Mesodermal cell (in vitro differentiated cells): ENCODE measurements around the gene SLC41A1.

Experiments
- H3K27ac ChIP-seq: 2 replicates; pipeline ENCODE4 v1.7.0; 2013; ENCODE audit warnings: mild to moderate bottlenecking, low read depth, low read length, moderate library complexity; ENCODE audit not compliant: severe bottlenecking
- H3K36me3 ChIP-seq: 2 replicates; pipeline ENCODE4 v1.7.1; 2013; ENCODE audit warnings: mild to moderate bottlenecking, low read length, moderate library complexity; ENCODE audit not compliant: control insufficient read depth, insufficient read depth
- H3K4me1 ChIP-seq: one replicate; pipeline ENCODE4 v1.7.1; 2013; ENCODE audit warnings: mild to moderate bottlenecking, low read length; ENCODE audit not compliant: insufficient read depth, control insufficient read depth, poor library complexity, severe bottlenecking
- H3K4me3 ChIP-seq: 2 replicates; pipeline ENCODE4 v1.7.0; 2013; ENCODE audit warnings: low read length, control low read depth, mild to moderate bottlenecking; ENCODE audit not compliant: insufficient read depth, poor library complexity, severe bottlenecking; ENCODE audit errors: extremely low read depth
- H3K9me3 ChIP-seq: 2 replicates; pipeline ENCODE4 v1.7.1; 2013; ENCODE audit warnings: mild to moderate bottlenecking, low read length, moderate library complexity; ENCODE audit not compliant: control insufficient read depth
- WGBS, 2 experiments: methylation state at CpG; one replicate each; pipeline ENCODE4 v1.1.5; 2013; ENCODE audit warnings: missing lambda C conversion rate in 2 of 2; ENCODE audit not compliant: insufficient coverage in 2 of 2; 5-methylcytosine and 5-hydroxymethylcytosine counted together

Gene SLC41A1

GRCh38 chr1:205774198-205775014 lies 38.6 kb downstream of the SLC41A1 start:
- Histone ChIP-seq H3K4me3 (peak overlapping the region; percentile 68), H3K27ac (no peak overlapping the region), H3K4me1 (peaks cover 8% of the 10 kb centered on the region), H3K9me3 (no peaks in the 10 kb centered on the region), H3K36me3 (no peaks in the 10 kb centered on the region)
- WGBS, 2 experiments, result 18 to 23% methylated on average over 13 to 20 of the region's 36 CpGs

GRCh38 chr1:205772607-205773032 lies 40.4 kb downstream of the SLC41A1 start:
- H3K36me3 ChIP-seq, result no peaks in the 10 kb centered on the region
- H3K9me3 ChIP-seq, result no peaks in the 10 kb centered on the region
- H3K27ac ChIP-seq, result no peak overlapping the region
- H3K4me1 ChIP-seq, result peaks cover 14% of the 10 kb centered on the region
- no peak overlapping the region for H3K4me3 ChIP-seq
- no CpG with 5 or more reads among the region's 2 CpGs for WGBS, 2 experiments

- Histone ChIP-seq H3K4me3 (no peak overlapping the region), H3K27ac (no peak overlapping the region), H3K36me3 (no peaks in the 10 kb centered on the region), H3K4me1 (peaks cover 16% of the 10 kb centered on the region), H3K9me3 (no peaks in the 10 kb centered on the region)
- WGBS, 2 experiments, result 72% methylated on average over 2 of the region's 4 CpGs; no CpG with 5 or more reads in 1 of the 2 experiments
Observed at GRCh38 chr1:205770618-205771017, 42.4 kb downstream of the SLC41A1 start.

GRCh38 chr1:205769641-205770365 lies 43.2 kb downstream of the SLC41A1 start:
- Histone ChIP-seq H3K9me3 (no peaks in the 10 kb centered on the region), H3K4me1 (peaks cover 16% of the 10 kb centered on the region), H3K4me3 (no peak overlapping the region), H3K27ac (peak overlapping the region; percentile 17), H3K36me3 (no peaks in the 10 kb centered on the region)
- WGBS, 2 experiments, result 91 to 94% methylated on average over 7 of the region's 8 CpGs

GRCh38 chr1:205767248-205767647 lies 45.8 kb downstream of the SLC41A1 start:
- no peaks in the 10 kb centered on the region for H3K36me3 ChIP-seq
- H3K4me1 ChIP-seq, result peaks cover 16% of the 10 kb centered on the region
- 100% methylated on average over 1 of the region's 3 CpGs; no CpG with 5 or more reads in 1 of the 2 experiments for WGBS, 2 experiments
- H3K4me3 ChIP-seq, result no peak overlapping the region
- H3K9me3 ChIP-seq, result no peaks in the 10 kb centered on the region
- H3K27ac ChIP-seq, result no peak overlapping the region

GRCh38 chr1:205766570-205766969 lies 46.4 kb downstream of the SLC41A1 start:
- H3K36me3 ChIP-seq, result no peaks in the 10 kb centered on the region
- H3K4me1 ChIP-seq, result peaks cover 16% of the 10 kb centered on the region
- H3K4me3 ChIP-seq, result no peak overlapping the region
- H3K27ac ChIP-seq, result no peak overlapping the region
- no peaks in the 10 kb centered on the region for H3K9me3 ChIP-seq
- 86 to 90% methylated on average over 2 to 3 of the region's 3 CpGs for WGBS, 2 experiments

- H3K27ac ChIP-seq, result no peak overlapping the region
- H3K4me3 ChIP-seq, result no peak overlapping the region
- H3K36me3 ChIP-seq, result no peaks in the 10 kb centered on the region
- H3K9me3 ChIP-seq, result no peaks in the 10 kb centered on the region
- H3K4me1 ChIP-seq, result peaks cover 16% of the 10 kb centered on the region
- WGBS, 2 experiments, result 73 to 77% methylated on average over 5 of the region's 5 CpGs
Observed at GRCh38 chr1:205766038-205766437, 47.0 kb downstream of the SLC41A1 start.

GRCh38 chr1:205764578-205764977 lies 48.4 kb downstream of the SLC41A1 start:
- Histone ChIP-seq H3K4me3 (no peak overlapping the region), H3K36me3 (no peaks in the 10 kb centered on the region), H3K4me1 (peaks cover 10% of the 10 kb centered on the region), H3K9me3 (no peaks in the 10 kb centered on the region), H3K27ac (no peak overlapping the region)
- WGBS, 2 experiments, result 80 to 88% methylated on average over 1 of the region's 2 CpGs

- H3K4me3 ChIP-seq, result no peak overlapping the region
- H3K27ac ChIP-seq, result no peak overlapping the region
- H3K9me3 ChIP-seq, result no peaks in the 10 kb centered on the region
- peaks cover 4% of the 10 kb centered on the region for H3K4me1 ChIP-seq
- no peaks in the 10 kb centered on the region for H3K36me3 ChIP-seq
Observed at GRCh38 chr1:205763980-205764379, 49.0 kb downstream of the SLC41A1 start.

- no peaks in the 10 kb centered on the region for H3K4me1 ChIP-seq
- no peak overlapping the region for H3K27ac ChIP-seq
- WGBS, 2 experiments, result 100% methylated on average over 1 of the region's 3 CpGs; no CpG with 5 or more reads in 1 of the 2 experiments
- H3K4me3 ChIP-seq, result no peak overlapping the region
- no peaks in the 10 kb centered on the region for H3K36me3 ChIP-seq
- no peaks in the 10 kb centered on the region for H3K9me3 ChIP-seq
Observed at GRCh38 chr1:205760606-205761005, 52.4 kb downstream of the SLC41A1 start.

- Histone ChIP-seq H3K9me3 (no peaks in the 10 kb centered on the region), H3K4me1 (no peaks in the 10 kb centered on the region), H3K4me3 (no peak overlapping the region), H3K27ac (no peak overlapping the region), H3K36me3 (no peaks in the 10 kb centered on the region)
- 100% methylated on average over 1 of the region's 3 CpGs; no CpG with 5 or more reads in 1 of the 2 experiments for WGBS, 2 experiments
Observed at GRCh38 chr1:205756552-205756951, 56.4 kb downstream of the SLC41A1 start.
